ENCODE measurements around the gene FAM240A. TPM values are rescaled to one million over a fixed set of nuclear protein-coding genes. Genes with fewer than 3 reads are reported as not detected.

Gene FAM240A
- total and polyA plus RNA-seq, 4 donors, result not detected

DNA sequence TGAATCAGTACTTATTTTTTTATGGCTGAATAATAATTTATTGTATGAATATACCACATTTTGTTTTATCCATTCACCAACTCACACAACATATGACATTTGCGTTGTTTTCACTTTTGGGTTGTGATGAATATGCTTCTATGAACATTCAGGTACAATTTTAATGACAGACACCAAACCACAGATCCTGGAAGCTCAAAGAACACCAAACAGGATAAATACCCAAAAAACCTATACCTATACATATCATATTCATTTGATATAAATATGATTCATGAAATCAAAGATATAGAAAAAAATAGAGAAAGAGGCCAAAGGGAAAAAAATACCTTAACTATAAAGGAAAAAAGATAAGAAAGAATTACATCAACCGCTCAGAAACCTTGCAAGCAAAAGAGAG lies 35.8 kb downstream of the FAM240A start:
- Histone ChIP-seq H3K36me3 (ENCODE audit: control insufficient read depth in 1 of 2, insufficient read depth in 2 of 2, low read length in 1 of 2) (no peaks in the 10 kb centered on the region), H3K4me3 (ENCODE audit: low read length in 2 of 2) (no peak overlapping the region), H3K9me3 (ENCODE audit: control insufficient read depth, low read length) (no peaks in the 10 kb centered on the region), H3K27ac (ENCODE audit: low read depth in 1 of 2, low read length in 2 of 2) (no peak overlapping the region), H3K27me3 (ENCODE audit: control insufficient read depth in 1 of 2, insufficient read depth in 2 of 2, low read length in 1 of 2) (no peaks in the 10 kb centered on the region), H3K4me1 (ENCODE audit: control insufficient read depth in 1 of 2, insufficient read depth in 2 of 2, low read length in 2 of 2) (no peaks in the 10 kb centered on the region)
- intact Hi-C loops (cut with DNase I), result no loop called here
- no peak for ATAC-seq (ENCODE audit: low FRiP score)
- 47 to 92% methylated on average over 2 of the region's 2 CpGs for WGBS, 2 donors
- no peak for DNase-seq

DNA sequence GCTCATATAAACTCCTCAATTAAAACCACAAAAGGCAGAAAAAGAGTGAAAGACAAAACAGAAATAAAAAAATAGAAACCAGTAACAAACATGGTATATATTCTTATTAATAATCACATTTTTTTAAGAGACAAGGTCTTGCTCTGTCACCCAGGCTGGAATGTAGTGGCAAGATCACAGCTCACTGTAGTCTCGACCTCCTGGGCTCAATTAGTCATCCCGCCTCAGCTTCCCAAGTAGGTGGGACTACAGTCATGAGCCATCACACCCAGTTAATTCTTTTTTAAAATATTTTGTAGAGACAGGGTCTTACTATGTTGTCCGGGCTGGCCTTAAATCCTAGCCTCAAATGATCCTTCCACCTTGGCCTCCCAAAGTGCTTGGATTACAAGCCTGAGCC lies 37.1 kb downstream of the FAM240A start:
- no peak for ATAC-seq (ENCODE audit: low FRiP score)
- Histone ChIP-seq H3K27ac (ENCODE audit: low read depth in 1 of 2, low read length in 2 of 2) (no peak overlapping the region), H3K4me3 (ENCODE audit: low read length in 2 of 2) (no peak overlapping the region), H3K27me3 (ENCODE audit: control insufficient read depth in 1 of 2, insufficient read depth in 2 of 2, low read length in 1 of 2) (no peaks in the 10 kb centered on the region), H3K4me1 (ENCODE audit: control insufficient read depth in 1 of 2, insufficient read depth in 2 of 2, low read length in 2 of 2) (no peaks in the 10 kb centered on the region), H3K9me3 (ENCODE audit: control insufficient read depth, low read length) (no peaks in the 10 kb centered on the region), H3K36me3 (ENCODE audit: control insufficient read depth in 1 of 2, insufficient read depth in 2 of 2, low read length in 1 of 2) (no peaks in the 10 kb centered on the region)
- DNase-seq, result no peak
- intact Hi-C loops (cut with DNase I), result no loop called here
- 71 to 78% methylated on average over 3 of the region's 3 CpGs for WGBS, 2 donors

GRCh38 chr3:46651084-46651483 lies 38.8 kb downstream of the FAM240A start:
- no peak overlapping the region for H3K27ac ChIP-seq (ENCODE audit: low read depth in 1 of 2, low read length in 2 of 2)
- H3K9me3 ChIP-seq (ENCODE audit: control insufficient read depth, low read length), result no peaks in the 10 kb centered on the region
- no peak for ATAC-seq (ENCODE audit: low FRiP score)
- H3K36me3 ChIP-seq (ENCODE audit: control insufficient read depth in 1 of 2, insufficient read depth in 2 of 2, low read length in 1 of 2), result no peaks in the 10 kb centered on the region
- intact Hi-C loops (cut with DNase I), result no loop called here
- no peaks in the 10 kb centered on the region for H3K27me3 ChIP-seq (ENCODE audit: control insufficient read depth in 1 of 2, insufficient read depth in 2 of 2, low read length in 1 of 2)
- DNase-seq, result no peak
- H3K4me3 ChIP-seq (ENCODE audit: low read length in 2 of 2), result no peak overlapping the region
- WGBS, 2 donors, result 44 to 63% methylated on average over 1 of the region's 1 CpG
- no peaks in the 10 kb centered on the region for H3K4me1 ChIP-seq (ENCODE audit: control insufficient read depth in 1 of 2, insufficient read depth in 2 of 2, low read length in 2 of 2)

- no peak for ATAC-seq (ENCODE audit: low FRiP score)
- intact Hi-C loops (cut with DNase I), result no loop called here
Measured at GRCh38 chr3:46655271-46655670, 42.9 kb downstream of the FAM240A start.

GRCh38 chr3:46656778-46657556 lies 44.6 kb downstream of the FAM240A start:
- Histone ChIP-seq H3K9me3 (ENCODE audit: control insufficient read depth, low read length) (no peaks in the 10 kb centered on the region), H3K36me3 (ENCODE audit: control insufficient read depth in 1 of 2, insufficient read depth in 2 of 2, low read length in 1 of 2) (no peaks in the 10 kb centered on the region), H3K4me1 (ENCODE audit: control insufficient read depth in 1 of 2, insufficient read depth in 2 of 2, low read length in 2 of 2) (no peaks in the 10 kb centered on the region), H3K4me3 (ENCODE audit: low read length in 2 of 2) (no peak overlapping the region), H3K27me3 (ENCODE audit: control insufficient read depth in 1 of 2, insufficient read depth in 2 of 2, low read length in 1 of 2) (no peaks in the 10 kb centered on the region), H3K27ac (ENCODE audit: low read depth in 1 of 2, low read length in 2 of 2) (no peak overlapping the region)
- no peak for DNase-seq
- intact Hi-C loops (cut with DNase I), result no loop called here
- WGBS, 2 donors, result 72 to 74% methylated on average over 9 of the region's 9 CpGs
- no peak for ATAC-seq (ENCODE audit: low FRiP score)

More at GRCh38 chr3:46655271-46655670, 42.9 kb downstream of the FAM240A start:
- 46 to 58% methylated on average over 6 of the region's 6 CpGs for WGBS, 2 donors
- Histone ChIP-seq H3K4me1 (ENCODE audit: control insufficient read depth in 1 of 2, insufficient read depth in 2 of 2, low read length in 2 of 2) (no peaks in the 10 kb centered on the region), H3K4me3 (ENCODE audit: low read length in 2 of 2) (no peak overlapping the region), H3K27ac (ENCODE audit: low read depth in 1 of 2, low read length in 2 of 2) (no peak overlapping the region), H3K9me3 (ENCODE audit: control insufficient read depth, low read length) (no peaks in the 10 kb centered on the region), H3K27me3 (ENCODE audit: control insufficient read depth in 1 of 2, insufficient read depth in 2 of 2, low read length in 1 of 2) (no peaks in the 10 kb centered on the region), H3K36me3 (ENCODE audit: control insufficient read depth in 1 of 2, insufficient read depth in 2 of 2, low read length in 1 of 2) (no peaks in the 10 kb centered on the region)
- DNase-seq, result no peak

DNA sequence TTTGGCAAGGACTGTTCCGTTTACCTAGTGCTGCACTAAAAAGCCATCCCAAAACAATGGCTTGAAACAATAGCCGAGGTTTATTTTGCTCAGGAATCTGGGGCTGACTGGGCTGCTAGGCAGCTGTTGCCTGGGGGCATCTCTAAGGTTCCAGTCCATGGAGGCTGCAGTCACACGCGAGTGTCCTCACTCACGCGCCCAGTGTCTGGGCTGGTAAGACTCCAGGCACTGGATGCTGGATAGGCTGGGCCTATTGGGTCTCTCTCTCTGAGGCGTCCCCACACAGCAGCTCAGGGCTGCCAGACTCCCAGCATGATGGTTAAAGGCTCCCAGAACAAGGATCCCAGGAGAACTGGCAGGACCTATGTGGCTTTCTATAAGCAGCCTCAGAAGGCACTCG lies 47.0 kb downstream of the FAM240A start:
- Histone ChIP-seq H3K36me3 (ENCODE audit: control insufficient read depth in 1 of 2, insufficient read depth in 2 of 2, low read length in 1 of 2) (no peaks in the 10 kb centered on the region), H3K4me3 (ENCODE audit: low read length in 2 of 2) (no peak overlapping the region), H3K4me1 (ENCODE audit: control insufficient read depth in 1 of 2, insufficient read depth in 2 of 2, low read length in 2 of 2) (no peaks in the 10 kb centered on the region), H3K27me3 (ENCODE audit: control insufficient read depth in 1 of 2, insufficient read depth in 2 of 2, low read length in 1 of 2) (no peaks in the 10 kb centered on the region), H3K27ac (ENCODE audit: low read depth in 1 of 2, low read length in 2 of 2) (no peak overlapping the region), H3K9me3 (ENCODE audit: control insufficient read depth, low read length) (no peaks in the 10 kb centered on the region)
- WGBS, 2 donors, result 90 to 91% methylated on average over 8 of the region's 8 CpGs
- intact Hi-C loops (cut with DNase I), result no loop called here
- DNase-seq, result no peak
- no peak for ATAC-seq (ENCODE audit: low FRiP score)

GRCh38 chr3:46660003-46660402 lies 47.7 kb downstream of the FAM240A start:
- ATAC-seq (ENCODE audit: low FRiP score), result no peak

GRCh38 chr3:46660543-46661523 lies 48.5 kb downstream of the FAM240A start:
- DNase-seq (no peak), ATAC-seq (ENCODE audit: low FRiP score) (no peak)
- Histone ChIP-seq H3K27ac (ENCODE audit: low read depth in 1 of 2, low read length in 2 of 2) (no peak overlapping the region), H3K4me1 (ENCODE audit: control insufficient read depth in 1 of 2, insufficient read depth in 2 of 2, low read length in 2 of 2) (no peaks in the 10 kb centered on the region), H3K9me3 (ENCODE audit: control insufficient read depth, low read length) (no peaks in the 10 kb centered on the region), H3K36me3 (ENCODE audit: control insufficient read depth in 1 of 2, insufficient read depth in 2 of 2, low read length in 1 of 2) (no peaks in the 10 kb centered on the region), H3K4me3 (ENCODE audit: low read length in 2 of 2) (no peak overlapping the region), H3K27me3 (ENCODE audit: control insufficient read depth in 1 of 2, insufficient read depth in 2 of 2, low read length in 1 of 2) (no peaks in the 10 kb centered on the region)
- intact Hi-C loops (cut with DNase I), result no loop called here
- 35 to 48% methylated on average over 9 of the region's 9 CpGs for WGBS, 2 donors

More at GRCh38 chr3:46660003-46660402, 47.7 kb downstream of the FAM240A start:
- Histone ChIP-seq H3K27me3 (ENCODE audit: control insufficient read depth in 1 of 2, insufficient read depth in 2 of 2, low read length in 1 of 2) (no peaks in the 10 kb centered on the region), H3K9me3 (ENCODE audit: control insufficient read depth, low read length) (no peaks in the 10 kb centered on the region), H3K4me1 (ENCODE audit: control insufficient read depth in 1 of 2, insufficient read depth in 2 of 2, low read length in 2 of 2) (no peaks in the 10 kb centered on the region), H3K36me3 (ENCODE audit: control insufficient read depth in 1 of 2, insufficient read depth in 2 of 2, low read length in 1 of 2) (no peaks in the 10 kb centered on the region), H3K27ac (ENCODE audit: low read depth in 1 of 2, low read length in 2 of 2) (no peak overlapping the region), H3K4me3 (ENCODE audit: low read length in 2 of 2) (no peak overlapping the region)
- intact Hi-C loops (cut with DNase I), result no loop called here
- DNase-seq, result no peak
- WGBS, 2 donors, result 92% methylated on average over 6 of the region's 6 CpGs

Data from aorta (tissue), 5 donors.